ENCODE measurements around the gene CER1.

The CER1 gene

GRCh38 chr9:14744768-14745167 is 22.2 kb upstream of the CER1 start:
- DNase-seq, result no peak
- Mint-ChIP-seq H3K27ac (no peak overlapping the region), H3K27me3 (peaks cover 3% of the 10 kb centered on the region), H3K36me3 (ENCODE audit: low read depth) (no peaks in the 10 kb centered on the region), H3K4me1 (peaks cover 3% of the 10 kb centered on the region), H3K4me3 (no peak overlapping the region), H3K9me3 (peaks cover 4% of the 10 kb centered on the region)
- no peak for ATAC-seq

- DNase-seq (no peak), ATAC-seq (peak; percentile 24)
- Mint-ChIP-seq H3K4me1 (no peaks in the 10 kb centered on the region), H3K36me3 (ENCODE audit: low read depth) (no peaks in the 10 kb centered on the region), H3K9me3 (peaks cover 4% of the 10 kb centered on the region), H3K4me3 (no peak overlapping the region), H3K27me3 (peaks cover 4% of the 10 kb centered on the region), H3K27ac (no peak overlapping the region)
These were observed 18.8 kb upstream of the CER1 start for GRCh38 chr9:14741369-14741768.

GRCh38 chr9:14733133-14733532 is 10.6 kb upstream of the CER1 start:
- Mint-ChIP-seq H3K4me3 (no peak overlapping the region), H3K4me1 (no peaks in the 10 kb centered on the region), H3K27ac (no peak overlapping the region), H3K9me3 (no peaks in the 10 kb centered on the region), H3K27me3 (peaks cover 12% of the 10 kb centered on the region), H3K36me3 (ENCODE audit: low read depth) (no peaks in the 10 kb centered on the region)
- no peak for DNase-seq
- ATAC-seq, result no peak

GRCh38 chr9:14731294-14731981 is 8.9 kb upstream of the CER1 start:
- Mint-ChIP-seq H3K36me3 (ENCODE audit: low read depth) (no peaks in the 10 kb centered on the region), H3K9me3 (no peaks in the 10 kb centered on the region), H3K4me1 (no peaks in the 10 kb centered on the region), H3K4me3 (no peak overlapping the region), H3K27ac (no peak overlapping the region), H3K27me3 (peaks cover 9% of the 10 kb centered on the region)
- ATAC-seq (no peak), DNase-seq (no peak)

- H3K27me3 Mint-ChIP-seq, result peaks cover 9% of the 10 kb centered on the region
- no peak overlapping the region for H3K4me3 Mint-ChIP-seq
- H3K27ac Mint-ChIP-seq, result no peak overlapping the region
- H3K9me3 Mint-ChIP-seq, result no peaks in the 10 kb centered on the region
- ATAC-seq, result no peak
- no peaks in the 10 kb centered on the region for H3K36me3 Mint-ChIP-seq (ENCODE audit: low read depth)
- H3K4me1 Mint-ChIP-seq, result no peaks in the 10 kb centered on the region
- DNase-seq, result no peak
These were observed 7.9 kb upstream of the CER1 start for GRCh38 chr9:14730461-14730898.

- H3K9me3 Mint-ChIP-seq, result no peaks in the 10 kb centered on the region
- no peak for DNase-seq
These were observed 768 bp upstream of the CER1 start for GRCh38 chr9:14723301-14723700.

GRCh38 chr9:14719231-14719923 is 3.2 kb downstream of the CER1 start:
- no peaks in the 10 kb centered on the region for H3K9me3 Mint-ChIP-seq
- H3K27ac Mint-ChIP-seq, result no peak overlapping the region
- no peak for DNase-seq
- H3K36me3 Mint-ChIP-seq (ENCODE audit: low read depth), result no peaks in the 10 kb centered on the region
- no peak for ATAC-seq
- no peak overlapping the region for H3K4me3 Mint-ChIP-seq
- no peaks in the 10 kb centered on the region for H3K4me1 Mint-ChIP-seq
- peaks cover 16% of the 10 kb centered on the region for H3K27me3 Mint-ChIP-seq

More at GRCh38 chr9:14723301-14723700, 768 bp upstream of the CER1 start:
- Mint-ChIP-seq H3K27ac (no peak overlapping the region), H3K27me3 (peaks cover 15% of the 10 kb centered on the region), H3K4me3 (no peak overlapping the region), H3K36me3 (ENCODE audit: low read depth) (no peaks in the 10 kb centered on the region), H3K4me1 (no peaks in the 10 kb centered on the region)
- ATAC-seq, result no peak

- H3K27ac Mint-ChIP-seq, result no peak overlapping the region
- H3K4me1 Mint-ChIP-seq, result peaks cover 3% of the 10 kb centered on the region
- DNase-seq, result no peak
- peaks cover 23% of the 10 kb centered on the region for H3K27me3 Mint-ChIP-seq
- no peaks in the 10 kb centered on the region for H3K36me3 Mint-ChIP-seq (ENCODE audit: low read depth)
- no peak for ATAC-seq
- no peak overlapping the region for H3K4me3 Mint-ChIP-seq
- H3K9me3 Mint-ChIP-seq, result peaks cover 4% of the 10 kb centered on the region
These were observed 7.4 kb downstream of the CER1 start for GRCh38 chr9:14715102-14715501.

- no peaks in the 10 kb centered on the region for H3K36me3 Mint-ChIP-seq (ENCODE audit: low read depth)
- peaks cover 30% of the 10 kb centered on the region for H3K27me3 Mint-ChIP-seq
- ATAC-seq, result no peak
- no peak overlapping the region for H3K4me3 Mint-ChIP-seq
- peaks cover 3% of the 10 kb centered on the region for H3K4me1 Mint-ChIP-seq
- no peak overlapping the region for H3K27ac Mint-ChIP-seq
- no peak for DNase-seq
- peaks cover 7% of the 10 kb centered on the region for H3K9me3 Mint-ChIP-seq
These were observed 9.3 kb downstream of the CER1 start for GRCh38 chr9:14713187-14713767.

- H3K4me3 Mint-ChIP-seq, result no peak overlapping the region
- DNase-seq (no peak), ATAC-seq (peak; percentile 33)
- H3K9me3 Mint-ChIP-seq, result peaks cover 7% of the 10 kb centered on the region
- no peak overlapping the region for H3K27ac Mint-ChIP-seq
- H3K36me3 Mint-ChIP-seq (ENCODE audit: low read depth), result no peaks in the 10 kb centered on the region
- H3K4me1 Mint-ChIP-seq, result peaks cover 3% of the 10 kb centered on the region
- peaks cover 37% of the 10 kb centered on the region for H3K27me3 Mint-ChIP-seq
These were observed 11.7 kb downstream of the CER1 start for GRCh38 chr9:14710804-14711203.

GRCh38 chr9:14706530-14707140 is 15.9 kb downstream of the CER1 start:
- peaks cover 28% of the 10 kb centered on the region for H3K27me3 Mint-ChIP-seq
- H3K27ac Mint-ChIP-seq, result no peak overlapping the region
- no peak overlapping the region for H3K4me3 Mint-ChIP-seq
- peaks cover 3% of the 10 kb centered on the region for H3K4me1 Mint-ChIP-seq
- H3K36me3 Mint-ChIP-seq (ENCODE audit: low read depth), result peaks cover 3% of the 10 kb centered on the region
- ATAC-seq (no peak), DNase-seq (no peak)
- peaks cover 25% of the 10 kb centered on the region for H3K9me3 Mint-ChIP-seq

GRCh38 chr9:14705079-14705478 is 17.5 kb downstream of the CER1 start:
- H3K36me3 Mint-ChIP-seq (ENCODE audit: low read depth), result peaks cover 3% of the 10 kb centered on the region
- peaks cover 20% of the 10 kb centered on the region for H3K9me3 Mint-ChIP-seq
- ATAC-seq, result no peak
- no peak overlapping the region for H3K27ac Mint-ChIP-seq
- no peak for DNase-seq
- H3K4me3 Mint-ChIP-seq, result no peak overlapping the region
- H3K4me1 Mint-ChIP-seq, result no peaks in the 10 kb centered on the region
- H3K27me3 Mint-ChIP-seq, result peaks cover 24% of the 10 kb centered on the region

- Mint-ChIP-seq H3K4me1 (no peaks in the 10 kb centered on the region), H3K27ac (no peak overlapping the region), H3K4me3 (no peak overlapping the region), H3K9me3 (peaks cover 17% of the 10 kb centered on the region), H3K36me3 (ENCODE audit: low read depth) (peaks cover 3% of the 10 kb centered on the region), H3K27me3 (peaks cover 17% of the 10 kb centered on the region)
- no peak for DNase-seq
- no peak for ATAC-seq
These were observed 18.3 kb downstream of the CER1 start for GRCh38 chr9:14704281-14704680.

- no peak for DNase-seq
- H3K9me3 Mint-ChIP-seq, result peaks cover 17% of the 10 kb centered on the region
- ATAC-seq, result no peak
- peaks cover 16% of the 10 kb centered on the region for H3K27me3 Mint-ChIP-seq
- no peak overlapping the region for H3K27ac Mint-ChIP-seq
- peaks cover 3% of the 10 kb centered on the region for H3K36me3 Mint-ChIP-seq (ENCODE audit: low read depth)
- H3K4me3 Mint-ChIP-seq, result no peak overlapping the region
- H3K4me1 Mint-ChIP-seq, result no peaks in the 10 kb centered on the region
These were observed 20.3 kb downstream of the CER1 start for GRCh38 chr9:14702200-14702720.

Data from activated naive CD8-positive, alpha-beta T cell treated with anti-CD3 and anti-CD28 coated beads, Interleukin-2, amount 50 U/mL, for 24 hours (primary cell).